ENCODE measurements around the gene KDM8.

GRCh38 chr16:27254262-27254811 is 51.0 kb downstream of the KDM8 start:
- no peak for TF ChIP-seq CTCF (conservative IDR thresholded peaks at IDR 0.05)
- no peak for TF ChIP-seq ZFX (IDR thresholded peaks at IDR 0.05)
